RPMI8226 (cell line): Measurements from ENCODE around the gene MRPS27.

Experiments used
- DNase-seq: peaks from one replicate; pipeline ENCODE4 v3.0.0-alpha.2; 2015

Gene MRPS27

GRCh38 chr5:72290356-72291133, 29.5 kb downstream of the MRPS27 start:
- no peak for DNase-seq

GRCh38 chr5:72288924-72289323, 31.1 kb downstream of the MRPS27 start:
- peak; percentile 34 for DNase-seq

- DNase-seq = no peak
Measured at GRCh38 chr5:72286798-72287197, 33.2 kb downstream of the MRPS27 start.

GRCh38 chr5:72285424-72285821, 34.6 kb downstream of the MRPS27 start:
- DNase-seq = no peak

GRCh38 chr5:72284559-72285423, 35.2 kb downstream of the MRPS27 start:
- DNase-seq = no peak

- DNase-seq = no peak
Measured at GRCh38 chr5:72283358-72283757, 36.7 kb downstream of the MRPS27 start.

GRCh38 chr5:72282878-72283277, 37.2 kb downstream of the MRPS27 start:
- DNase-seq = no peak

- no peak for DNase-seq
Measured at GRCh38 chr5:72281764-72282499, 38.1 kb downstream of the MRPS27 start.

- no peak for DNase-seq
Measured at GRCh38 chr5:72281430-72281763, 38.6 kb downstream of the MRPS27 start.

GRCh38 chr5:72280581-72281069, 39.4 kb downstream of the MRPS27 start:
- DNase-seq = no peak

- DNase-seq = no peak
Measured at GRCh38 chr5:72276219-72276752, 43.8 kb downstream of the MRPS27 start.

- no peak for DNase-seq
Measured at GRCh38 chr5:72273547-72273946, 46.5 kb downstream of the MRPS27 start.

GRCh38 chr5:72272398-72272797, 47.6 kb downstream of the MRPS27 start:
- DNase-seq = no peak

GRCh38 chr5:72271702-72272101, 48.3 kb downstream of the MRPS27 start:
- DNase-seq = no peak

GRCh38 chr5:72270037-72270436, 50.0 kb downstream of the MRPS27 start:
- no peak for DNase-seq

GRCh38 chr5:72269411-72269780, 50.6 kb downstream of the MRPS27 start:
- no peak for DNase-seq

- peak; percentile 73 for DNase-seq
Measured at GRCh38 chr5:72268753-72269410, 51.2 kb downstream of the MRPS27 start.

GRCh38 chr5:72268260-72268659, 51.8 kb downstream of the MRPS27 start:
- no peak for DNase-seq

- no peak for DNase-seq
Measured at GRCh38 chr5:72267685-72268084, 52.4 kb downstream of the MRPS27 start.

- DNase-seq = no peak
Measured at GRCh38 chr5:72266862-72267261, 53.2 kb downstream of the MRPS27 start.

GRCh38 chr5:72265032-72265877, 54.8 kb downstream of the MRPS27 start:
- no peak for DNase-seq

- no peak for DNase-seq
Measured at GRCh38 chr5:72256536-72256935, 63.5 kb downstream of the MRPS27 start.
